HG03039 (cell line): ENCODE measurements around the gene CDC42EP1.
A peak's percentile ranks its signal among the peaks of the same experiment; 100 is the strongest.
"Not testable (repeated sequence)": the region's sequence is repeated elsewhere in the genome, so short reads cannot be mapped to it uniquely, and the experiment has no call there.

ENCODE experiments used
- ATAC-seq: cut with Tn5 transposase; IDR thresholded peaks from one replicate; pipeline ENCODE4 v1.9.1; 2021; ENCODE audit warnings: mild to moderate bottlenecking, moderate library complexity; ENCODE audit not compliant: unreplicated experiment

Gene CDC42EP1

DNA sequence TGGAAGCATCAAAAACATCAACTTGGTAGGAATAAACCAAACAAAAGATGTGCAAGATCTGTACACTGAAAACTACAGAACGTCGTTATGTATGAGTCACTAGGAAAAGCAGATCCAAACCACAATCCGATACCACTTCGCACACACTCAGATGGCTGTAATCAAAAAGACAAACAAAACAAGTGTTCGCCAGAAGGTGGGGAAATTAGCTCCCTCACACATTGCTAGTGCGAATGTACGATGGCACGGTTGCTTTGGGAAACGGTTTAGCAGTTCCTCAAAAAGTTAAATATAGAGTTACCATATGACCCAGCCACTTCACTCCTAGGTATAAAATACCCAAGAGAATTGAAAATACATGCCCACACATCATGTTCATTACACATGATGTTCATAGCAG is 26.3 kb upstream of the CDC42EP1 start:
- no peak for ATAC-seq

DNA sequence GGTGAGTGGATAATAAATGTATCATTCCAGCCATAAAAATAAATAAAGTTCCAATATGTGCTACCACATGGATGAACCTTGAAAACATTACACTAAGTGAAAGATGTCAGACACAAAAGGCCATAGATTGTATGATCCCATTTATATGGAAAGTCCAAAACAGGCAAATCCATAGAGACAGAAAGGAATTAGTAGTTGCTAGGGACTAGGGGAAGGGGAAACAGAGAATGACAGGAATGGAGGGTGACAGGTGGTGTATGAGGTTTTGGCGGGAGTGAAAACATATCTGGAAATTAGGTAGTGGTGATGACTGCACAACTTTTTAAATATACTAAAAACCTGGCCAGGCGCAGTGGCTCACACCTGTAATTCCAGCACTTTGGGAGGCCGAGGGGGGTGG is 25.8 kb upstream of the CDC42EP1 start:
- ATAC-seq = no peak

DNA sequence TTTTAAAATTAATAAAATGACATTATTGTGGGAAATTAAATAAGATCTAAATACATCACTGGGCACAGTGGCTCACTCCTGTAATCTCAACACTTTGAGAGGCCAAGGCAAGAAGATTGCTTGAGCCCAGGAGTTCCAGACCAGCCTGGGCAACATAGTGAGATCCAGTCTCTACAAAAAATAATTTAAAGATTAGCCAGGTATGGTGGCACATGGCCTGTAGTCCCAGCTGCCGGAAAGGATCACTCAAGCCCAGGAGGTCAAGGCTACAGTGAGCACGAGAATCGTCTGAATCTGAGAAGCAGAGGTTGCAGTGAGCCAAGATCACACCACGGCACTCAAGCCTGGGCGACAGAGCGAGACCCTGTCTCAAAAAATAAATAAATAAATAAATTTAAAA is 25.1 kb upstream of the CDC42EP1 start:
- ATAC-seq = no peak

- ATAC-seq = peak; percentile 67
Observed at GRCh38 chr22:37538590-37539357, 21.5 kb upstream of the CDC42EP1 start.

DNA sequence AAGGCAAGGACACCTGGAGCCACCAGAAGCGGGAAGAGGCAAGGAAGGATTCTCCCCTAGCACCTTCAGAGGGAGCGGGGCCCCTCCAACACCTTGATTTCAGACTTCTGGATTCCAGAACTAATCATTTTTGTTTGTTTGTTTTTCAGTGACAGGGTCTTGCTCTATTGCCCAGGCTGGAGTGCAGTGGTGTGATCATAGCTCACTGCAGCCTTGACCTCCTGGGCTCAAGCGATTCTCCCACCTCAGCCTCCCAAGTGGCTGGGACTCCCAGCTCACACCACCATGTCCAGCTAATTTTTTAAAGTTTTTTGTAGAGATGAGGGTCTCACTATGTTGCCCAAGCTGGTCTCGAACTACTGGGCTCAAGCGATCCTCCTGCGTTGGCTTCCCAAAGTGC is 20.5 kb upstream of the CDC42EP1 start:
- not testable (repeated sequence) for ATAC-seq

GRCh38 chr22:37542416-37542815 is 17.9 kb upstream of the CDC42EP1 start:
- ATAC-seq = not testable (repeated sequence)

DNA sequence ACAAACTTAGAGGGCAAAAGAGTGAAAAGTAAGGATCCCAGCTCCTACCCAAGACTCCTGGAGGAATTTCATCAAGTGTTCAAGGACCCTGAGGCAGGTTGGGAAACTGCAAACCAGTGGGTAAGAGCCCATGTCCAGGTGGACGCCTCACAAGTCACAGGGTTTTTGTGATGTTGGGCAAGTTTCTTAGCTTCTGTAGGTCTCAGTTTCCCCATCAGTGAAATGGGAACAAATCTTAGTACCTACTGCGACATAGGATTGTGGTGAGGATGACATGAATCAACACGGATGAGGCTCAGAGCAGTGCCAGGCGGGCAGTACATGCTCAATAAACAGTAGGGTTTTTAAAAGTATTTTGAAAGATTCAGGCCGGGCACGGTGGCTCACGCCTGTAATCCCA is 17.3 kb upstream of the CDC42EP1 start:
- no peak for ATAC-seq

- no peak for ATAC-seq
Observed at GRCh38 chr22:37544955-37545702, 15.2 kb upstream of the CDC42EP1 start.

GRCh38 chr22:37545703-37546436 is 14.4 kb upstream of the CDC42EP1 start:
- no peak for ATAC-seq

- ATAC-seq = no peak
Observed at GRCh38 chr22:37546437-37547250, 13.6 kb upstream of the CDC42EP1 start.

- no peak for ATAC-seq
Observed at GRCh38 chr22:37547251-37547741, 13.0 kb upstream of the CDC42EP1 start.

- no peak for ATAC-seq
Observed at GRCh38 chr22:37549704-37550059, 10.6 kb upstream of the CDC42EP1 start.

DNA sequence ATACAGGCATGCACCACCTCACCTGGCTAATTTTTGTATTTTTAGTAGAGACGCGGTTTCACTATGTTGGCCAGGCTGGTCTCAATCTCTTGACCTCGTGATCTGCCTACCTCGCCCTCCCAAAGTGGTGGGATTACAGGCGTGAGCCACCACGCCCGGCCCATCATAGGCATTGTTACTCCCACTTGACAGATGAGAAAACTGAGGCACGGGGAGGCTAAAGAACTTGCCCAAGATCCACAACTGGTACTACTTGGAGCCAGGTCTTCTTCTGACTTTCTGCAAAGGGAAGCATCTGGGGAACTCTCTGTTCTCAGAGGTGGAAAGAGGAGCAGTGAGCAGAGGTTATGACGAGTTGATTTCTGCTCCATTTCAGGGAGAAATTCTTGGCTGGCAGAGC is 9.4 kb upstream of the CDC42EP1 start:
- not testable (repeated sequence) for ATAC-seq

DNA sequence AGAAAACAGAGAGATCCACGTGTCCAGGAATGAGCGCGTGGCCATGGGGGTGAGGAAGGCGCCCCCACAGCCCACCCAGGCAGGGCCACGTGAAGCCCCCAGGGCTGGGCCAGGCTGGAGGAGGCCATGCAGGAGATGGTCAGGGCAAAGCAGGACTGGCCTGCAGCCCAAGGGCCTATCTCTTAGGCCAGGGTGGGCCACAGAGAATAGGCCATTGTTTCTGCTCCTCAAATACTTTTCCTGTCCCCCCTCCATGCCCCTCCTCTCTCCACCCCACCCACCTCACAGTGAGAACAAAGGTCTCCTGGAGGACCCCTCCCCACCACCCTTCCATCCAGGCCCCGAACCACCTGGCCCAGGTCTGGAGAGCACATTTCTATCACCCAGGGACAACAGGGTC is 8.3 kb upstream of the CDC42EP1 start:
- ATAC-seq = no peak

DNA sequence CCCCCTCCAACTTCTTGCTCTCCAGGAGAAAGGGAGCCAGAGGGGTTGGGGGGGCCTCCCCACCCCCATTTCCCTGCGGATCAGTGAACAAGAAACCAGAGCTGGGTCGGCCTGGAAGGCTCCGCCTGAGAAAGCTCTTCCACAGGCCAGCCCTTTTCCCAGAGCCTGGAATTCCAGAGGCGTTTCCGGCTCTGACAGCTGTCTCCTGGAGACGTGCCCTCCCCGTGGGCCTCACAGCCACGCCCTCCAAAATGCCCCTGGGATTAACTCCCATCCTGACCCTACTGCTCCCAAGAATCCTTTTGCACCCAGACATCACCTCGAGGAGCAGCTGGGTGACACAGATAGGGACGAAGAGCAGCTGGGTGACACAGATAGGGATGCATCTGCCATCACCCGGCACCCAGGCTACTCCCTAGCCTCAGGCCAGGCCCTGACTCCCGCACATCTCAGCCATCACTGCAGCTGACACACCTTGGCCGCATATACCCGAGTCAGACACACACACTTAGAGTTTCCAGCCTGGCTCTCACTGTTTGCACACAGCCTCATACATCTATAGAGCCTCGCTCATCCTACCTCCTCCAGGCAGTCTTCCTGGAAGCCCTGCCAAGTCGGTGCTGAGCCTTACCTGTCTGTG is 7.6 kb upstream of the CDC42EP1 start:
- no peak for ATAC-seq

DNA sequence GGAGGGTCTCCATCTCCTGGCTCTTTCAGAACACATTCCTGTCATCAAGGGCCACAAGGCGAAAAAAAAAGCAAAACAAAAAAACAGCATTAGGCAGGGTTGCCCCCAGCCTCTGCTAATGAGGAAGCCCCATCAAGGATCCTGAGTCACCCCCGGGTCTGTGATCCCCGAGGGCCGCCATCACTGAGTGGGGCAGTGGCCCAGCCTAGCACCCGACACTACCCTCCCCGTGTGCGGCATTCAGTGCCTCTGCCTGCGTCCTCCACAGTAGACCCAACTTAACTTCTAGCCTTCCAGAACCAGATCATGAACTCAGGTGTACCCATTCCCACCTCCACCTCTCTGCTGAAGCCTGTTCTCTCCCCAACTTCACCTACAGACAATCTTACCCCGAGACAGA is 6.6 kb upstream of the CDC42EP1 start:
- no peak for ATAC-seq

DNA sequence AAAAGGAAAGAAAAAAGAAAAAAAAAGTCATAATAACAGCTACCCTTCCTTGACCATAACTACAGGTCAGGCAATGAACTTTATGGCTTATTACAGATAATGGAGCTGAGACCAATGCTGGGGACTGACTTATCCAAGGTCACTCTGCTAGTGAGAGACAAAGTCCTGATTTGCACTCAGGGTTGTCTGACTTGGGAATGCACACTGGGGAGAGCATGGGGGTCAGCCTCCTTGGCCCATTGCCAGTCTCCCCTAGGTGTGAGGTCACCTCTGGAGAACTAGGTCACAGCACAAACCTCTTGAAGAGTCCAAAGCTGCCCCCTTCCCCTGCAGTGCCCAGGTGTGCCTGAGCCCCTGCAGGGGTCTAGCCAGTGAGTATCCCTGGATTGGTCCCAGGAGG is 5.3 kb upstream of the CDC42EP1 start:
- no peak for ATAC-seq

- ATAC-seq = no peak
Observed at GRCh38 chr22:37556710-37557109, 3.6 kb upstream of the CDC42EP1 start.

- no peak for ATAC-seq
Observed at GRCh38 chr22:37557321-37558001, 2.8 kb upstream of the CDC42EP1 start.

DNA sequence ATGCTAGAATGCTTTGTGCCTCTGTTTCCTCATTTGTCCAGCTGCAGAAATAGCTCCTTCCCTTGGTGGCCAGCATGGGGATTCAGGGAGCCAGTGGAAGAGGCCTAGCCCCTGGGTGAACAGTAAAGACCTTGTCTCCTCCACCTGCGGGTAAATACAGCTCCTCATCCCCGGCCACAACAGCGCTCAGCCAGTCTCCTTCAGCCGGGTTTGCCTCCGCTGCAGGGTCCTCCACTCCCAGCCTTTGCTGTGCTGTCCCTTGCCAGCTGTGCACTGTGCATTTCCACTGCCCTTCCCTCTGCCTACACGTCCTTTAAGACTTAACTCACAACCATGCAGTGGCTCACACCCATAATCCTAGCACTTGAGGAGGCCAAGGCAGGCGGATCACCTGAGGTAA is 1.5 kb upstream of the CDC42EP1 start:
- ATAC-seq = no peak
